ENCODE data around the gene GK.

DNA sequence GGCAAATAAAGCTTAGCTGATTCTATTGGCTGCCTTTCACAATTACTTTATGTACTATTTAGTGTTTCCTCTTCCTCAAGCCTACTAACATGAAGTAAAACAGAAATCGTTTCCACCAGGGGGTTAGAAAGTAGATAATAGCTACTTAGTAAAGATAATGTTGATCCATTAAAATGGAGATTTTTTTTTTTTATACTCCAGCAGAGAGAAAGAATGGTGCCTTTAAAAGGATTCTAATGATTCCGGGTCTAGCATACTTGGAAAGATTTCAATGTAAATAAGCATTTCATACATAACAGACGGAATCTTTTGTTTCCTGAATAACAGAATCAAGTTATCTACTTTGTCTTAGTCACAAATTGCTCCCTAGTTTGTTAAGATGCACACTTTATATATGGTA, 37.1 kb downstream of the GK start:
- TF ChIP-seq CTCF (IDR thresholded peaks at IDR 0.05 in 8 of 11, conservative IDR thresholded peaks at IDR 0.05 in 3 of 11) (no peak), POLR2AphosphoS5 (IDR thresholded peaks at IDR 0.05) (no peak), POLR2A (IDR thresholded peaks at IDR 0.05) (no peak)

Measured in spleen (tissue), 7 donors.